A375 (cell line): ENCODE data around the gene DRAXIN. TPM values are rescaled to one million over a fixed set of nuclear protein-coding genes. Genes with fewer than 3 reads are reported as not detected.

Experiments used
- total RNA-seq: library from RNA; depleted of rRNA; stranded (reverse); fragments of >200 nt; shearing (Covaris generic); gene quantifications from 2 replicates; pipeline ENCODE4 v1.2.3, GENCODE V29; 2014; rRNA removed

Gene DRAXIN
- total RNA-seq = 0.04 TPM in 1 of 2 replicates, not detected in the other

GRCh38 chr1:11691302-11691914, at the start of gene DRAXIN:
Gene DRAXIN (plus strand): TSS chr1:11691710. CDS start chr1:11706259, 14,549 bp downstream.

GRCh38 chr1:11654137-11654938, 37.2 kb upstream of the DRAXIN start, which contains the start of the genes FBXO2 and FBXO44:
Gene FBXO2 (minus strand): TSS chr1:11654429. CDS start chr1:11654340, 89 bp downstream.
Gene FBXO44 (plus strand): TSS chr1:11654877. CDS start chr1:11655836, 959 bp downstream.

GRCh38 chr1:11681071-11681771, 10.3 kb upstream of the DRAXIN start, which contains the start of gene MAD2L2:
Gene MAD2L2 (minus strand): TSS chr1:11681148. CDS start chr1:11680601, 547 bp downstream.

GRCh38 chr1:11735854-11736745, 44.6 kb downstream of the DRAXIN start, which contains the start of gene AGTRAP:
Gene AGTRAP (plus strand): TSS chr1:11736136. CDS start chr1:11736209, 73 bp downstream.

GRCh38 chr1:11761988-11762406, 70.5 kb downstream of the DRAXIN start, which contains the start of gene C1orf167:
Gene C1orf167 (plus strand): TSS chr1:11762193. CDS start chr1:11764401, 2,208 bp downstream.

Other genes with a start within 250 kb of the DRAXIN start
- not detected in 2 replicates for gene DISP3, start 212.6 kb upstream of the DRAXIN start, total RNA-seq
- gene FBXO2, start 37.3 kb upstream of the DRAXIN start, total RNA-seq = 0.68 and 2.0 TPM in 2 replicates
- 6.7 and 11.0 TPM in 2 replicates for gene FBXO44, start 36.8 kb upstream of the DRAXIN start, total RNA-seq
- gene FBXO6, start 27.5 kb upstream of the DRAXIN start, total RNA-seq = 8.0 and 8.3 TPM in 2 replicates
- gene MAD2L2, start 10.6 kb upstream of the DRAXIN start, total RNA-seq = 91.0 and 100 TPM in 2 replicates
- 40.3 and 57.6 TPM in 2 replicates for gene AGTRAP, start 44.4 kb downstream of the DRAXIN start, total RNA-seq
- gene C1orf167, start 70.5 kb downstream of the DRAXIN start, total RNA-seq = 1.3 TPM in 1 of 2 replicates, not detected in the other
- gene MTHFR, start 114.3 kb downstream of the DRAXIN start, total RNA-seq = 14.3 and 14.4 TPM in 2 replicates
- gene CLCN6, start 114.5 kb downstream of the DRAXIN start, total RNA-seq = 8.9 and 9.5 TPM in 2 replicates
- gene NPPA, start 156.1 kb downstream of the DRAXIN start, total RNA-seq = not detected in 2 replicates
- 0.30 TPM in 1 of 2 replicates, not detected in the other for gene NPPB, start 167.2 kb downstream of the DRAXIN start, total RNA-seq
- gene KIAA2013, start 234.7 kb downstream of the DRAXIN start, total RNA-seq = 45.3 and 51.8 TPM in 2 replicates
- gene PLOD1, start 243.0 kb downstream of the DRAXIN start, total RNA-seq = 176 and 183 TPM in 2 replicates